ENCODE data around the gene UNK.
A peak's percentile ranks its signal among the peaks of the same experiment; 100 is the strongest.

The UNK gene, protein sequence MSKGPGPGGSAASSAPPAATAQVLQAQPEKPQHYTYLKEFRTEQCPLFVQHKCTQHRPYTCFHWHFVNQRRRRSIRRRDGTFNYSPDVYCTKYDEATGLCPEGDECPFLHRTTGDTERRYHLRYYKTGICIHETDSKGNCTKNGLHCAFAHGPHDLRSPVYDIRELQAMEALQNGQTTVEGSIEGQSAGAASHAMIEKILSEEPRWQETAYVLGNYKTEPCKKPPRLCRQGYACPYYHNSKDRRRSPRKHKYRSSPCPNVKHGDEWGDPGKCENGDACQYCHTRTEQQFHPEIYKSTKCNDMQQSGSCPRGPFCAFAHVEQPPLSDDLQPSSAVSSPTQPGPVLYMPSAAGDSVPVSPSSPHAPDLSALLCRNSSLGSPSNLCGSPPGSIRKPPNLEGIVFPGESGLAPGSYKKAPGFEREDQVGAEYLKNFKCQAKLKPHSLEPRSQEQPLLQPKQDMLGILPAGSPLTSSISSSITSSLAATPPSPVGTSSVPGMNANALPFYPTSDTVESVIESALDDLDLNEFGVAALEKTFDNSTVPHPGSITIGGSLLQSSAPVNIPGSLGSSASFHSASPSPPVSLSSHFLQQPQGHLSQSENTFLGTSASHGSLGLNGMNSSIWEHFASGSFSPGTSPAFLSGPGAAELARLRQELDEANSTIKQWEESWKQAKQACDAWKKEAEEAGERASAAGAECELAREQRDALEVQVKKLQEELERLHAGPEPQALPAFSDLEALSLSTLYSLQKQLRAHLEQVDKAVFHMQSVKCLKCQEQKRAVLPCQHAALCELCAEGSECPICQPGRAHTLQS

GRCh38 chr17:75784473-75785015 lies at the start of gene UNK:
Gene UNK (plus strand): TSS chr17:75784806. CDS start chr17:75784881, 75 bp downstream.
- peak; percentile 89 to 99 (median 98) for DNase-seq

DNA sequence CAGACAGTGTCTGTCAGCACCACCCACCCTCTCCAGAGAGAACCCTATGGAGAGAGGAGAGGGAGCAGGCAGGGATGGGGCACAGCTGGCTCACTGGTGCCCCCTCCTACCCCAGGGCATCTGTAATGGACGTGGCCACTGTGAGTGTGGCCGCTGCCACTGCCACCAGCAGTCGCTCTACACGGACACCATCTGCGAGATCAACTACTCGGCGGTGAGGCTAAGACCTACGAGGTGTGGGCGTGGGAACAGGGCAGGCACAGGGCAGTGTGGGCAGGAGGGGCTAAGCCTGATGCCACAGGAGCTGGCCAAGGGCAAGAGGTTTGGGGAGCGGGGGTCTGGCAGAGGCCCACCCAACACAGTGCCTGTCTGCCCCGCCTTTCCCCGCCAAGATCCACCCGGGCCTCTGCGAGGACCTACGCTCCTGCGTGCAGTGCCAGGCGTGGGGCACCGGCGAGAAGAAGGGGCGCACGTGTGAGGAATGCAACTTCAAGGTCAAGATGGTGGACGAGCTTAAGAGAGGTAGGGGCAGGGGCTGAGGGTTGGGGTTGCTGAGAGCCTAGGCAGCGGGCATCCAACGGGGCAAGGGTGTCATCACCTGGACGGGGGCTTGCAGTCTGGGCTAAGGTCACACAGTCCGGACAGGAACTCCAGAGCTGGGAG lies 48.3 kb upstream of the UNK start:
- DNase-seq = no peak

- no peak for DNase-seq
Observed at GRCh38 chr17:75737133-75737962, 47.3 kb upstream of the UNK start.

DNA sequence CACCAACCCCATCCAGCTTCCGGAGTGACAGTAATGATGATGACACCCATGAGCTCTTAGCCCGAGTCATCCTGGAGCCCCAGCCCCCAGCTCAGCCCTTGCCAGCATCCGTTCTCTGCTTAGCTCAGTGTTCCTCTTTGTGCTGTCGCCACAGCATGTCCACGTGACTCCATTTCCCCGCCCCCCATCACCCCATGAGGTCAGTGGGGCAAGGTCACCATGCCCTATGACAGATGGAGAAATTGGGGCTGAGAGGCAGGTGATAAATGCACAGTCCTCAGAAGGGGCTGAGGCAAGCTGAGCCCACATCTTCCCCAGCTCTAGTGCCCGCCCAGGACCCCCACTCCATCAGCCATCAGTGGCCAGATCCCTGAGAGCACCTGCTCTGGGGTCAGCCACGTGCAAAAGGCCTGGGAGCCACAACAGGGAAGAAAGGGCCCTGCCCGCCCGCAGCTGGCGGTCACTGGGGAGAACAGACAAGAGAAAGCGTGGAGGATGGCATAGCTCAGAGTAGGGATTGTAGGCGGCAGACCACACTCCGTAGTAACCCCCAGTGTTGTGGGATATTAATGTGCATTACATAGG lies 46.3 kb upstream of the UNK start:
- peak in 25 of 51 donors; percentile 20 to 78 (median 45) for DNase-seq

- DNase-seq = no peak
Observed at GRCh38 chr17:75739174-75739573, 45.4 kb upstream of the UNK start.

DNA sequence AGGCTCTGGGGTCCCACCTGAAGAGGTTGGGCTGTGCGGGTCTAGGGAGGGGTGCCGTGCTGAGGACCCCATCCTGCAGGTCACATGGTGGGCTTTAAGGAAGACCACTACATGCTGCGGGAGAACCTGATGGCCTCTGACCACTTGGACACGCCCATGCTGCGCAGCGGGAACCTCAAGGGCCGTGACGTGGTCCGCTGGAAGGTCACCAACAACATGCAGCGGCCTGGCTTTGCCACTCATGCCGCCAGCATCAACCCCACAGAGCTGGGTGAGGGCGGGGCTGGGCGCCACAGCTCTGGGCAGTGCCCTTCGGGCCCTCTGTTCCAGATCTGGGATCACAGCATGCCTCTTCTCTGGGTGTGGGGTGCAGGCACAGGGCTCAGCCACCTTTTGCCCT lies 44.8 kb upstream of the UNK start:
- no peak for DNase-seq

GRCh38 chr17:75740215-75740614 lies 44.4 kb upstream of the UNK start:
- DNase-seq = no peak

DNA sequence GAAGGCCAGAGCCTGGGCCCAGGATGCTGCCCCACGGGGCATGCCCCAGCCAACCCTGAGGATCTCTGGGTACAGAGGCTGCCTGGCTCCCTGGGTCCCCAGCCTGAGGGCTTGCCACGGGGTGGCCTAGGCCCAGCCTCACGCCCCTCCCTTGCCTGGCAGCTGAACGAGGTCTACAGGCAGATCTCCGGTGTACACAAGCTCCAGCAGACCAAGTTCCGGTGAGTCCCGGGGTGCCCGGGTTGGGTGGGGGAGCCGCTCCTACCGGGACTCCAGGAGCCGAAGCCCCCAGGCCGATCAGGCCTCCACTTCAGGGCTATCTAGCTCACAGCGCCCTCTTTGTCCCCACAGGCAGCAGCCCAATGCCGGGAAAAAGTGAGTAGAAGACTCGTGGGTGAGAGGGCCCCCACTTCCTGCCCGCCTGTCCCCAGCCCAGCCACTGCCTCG lies 44.0 kb upstream of the UNK start:
- DNase-seq = no peak

GRCh38 chr17:75742337-75742736 lies 42.3 kb upstream of the UNK start:
- DNase-seq = no peak

DNA sequence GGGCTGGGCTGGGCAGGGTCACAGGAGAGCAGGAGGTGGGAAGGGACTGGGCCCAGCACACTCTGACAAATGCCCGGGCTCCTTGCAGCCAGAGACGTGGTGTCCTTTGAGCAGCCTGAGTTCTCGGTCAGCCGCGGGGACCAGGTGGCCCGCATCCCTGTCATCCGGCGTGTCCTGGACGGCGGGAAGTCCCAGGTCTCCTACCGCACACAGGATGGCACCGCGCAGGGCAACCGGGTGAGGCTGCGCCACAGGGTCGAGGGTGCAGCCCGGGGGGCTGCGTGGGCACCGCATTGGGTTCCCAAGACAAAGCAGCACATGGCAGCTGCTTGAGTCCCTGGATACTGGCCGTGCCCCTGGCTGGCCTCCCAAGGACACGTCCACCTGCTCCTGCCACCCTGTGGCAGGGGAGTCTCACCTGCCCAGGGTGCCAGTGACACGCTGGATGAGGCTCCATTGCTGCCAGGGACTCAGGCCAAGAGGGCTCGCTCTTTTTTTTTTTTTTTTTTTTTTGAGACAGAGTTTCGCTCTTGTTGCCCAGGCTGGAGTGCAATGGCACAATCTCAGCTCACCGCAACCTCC lies 40.9 kb upstream of the UNK start:
- DNase-seq = no peak

GRCh38 chr17:75748706-75749105 lies 35.9 kb upstream of the UNK start:
- DNase-seq = no peak

DNA sequence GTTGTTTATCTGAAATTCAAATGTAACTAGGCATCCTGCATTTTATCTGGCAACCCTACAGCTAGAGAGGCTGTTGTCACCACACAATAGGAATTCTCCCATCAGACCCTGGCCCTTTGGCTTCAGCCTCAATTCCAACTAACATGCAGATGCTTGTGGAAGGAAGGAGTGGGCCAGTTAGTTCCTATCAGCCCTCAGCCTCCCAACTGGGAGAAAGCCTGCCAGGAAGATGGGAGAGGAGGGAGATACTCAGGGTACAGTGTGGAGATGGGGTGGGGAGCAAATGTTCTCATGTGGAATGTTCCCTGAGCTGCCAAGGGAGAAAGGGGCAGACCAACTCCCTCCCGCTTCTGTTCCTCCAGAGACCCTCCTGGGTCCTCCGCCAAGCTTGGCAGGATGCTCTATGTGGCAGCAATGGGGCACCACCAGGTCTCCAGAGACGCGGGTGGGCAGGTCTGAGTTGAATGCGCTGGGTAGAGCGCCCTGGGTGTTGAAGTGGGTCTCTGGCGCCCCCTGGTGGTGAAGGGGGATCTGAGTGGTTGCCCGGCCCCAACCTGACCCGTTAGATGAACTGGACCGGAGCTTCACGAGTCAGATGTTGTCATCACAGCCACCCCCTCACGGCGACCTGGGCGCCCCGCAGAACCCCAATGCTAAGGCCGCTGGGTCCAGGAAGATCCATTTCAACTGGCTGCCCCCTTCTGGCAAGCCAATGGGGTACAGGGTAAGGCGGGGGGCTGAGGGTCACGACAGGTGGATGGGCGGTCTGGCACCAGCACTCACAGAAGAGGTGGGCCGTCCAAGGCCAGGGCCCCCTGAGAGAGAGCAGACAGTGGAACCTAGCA lies 34.8 kb upstream of the UNK start:
- DNase-seq = peak; percentile 21 to 96 (median 73)

DNA sequence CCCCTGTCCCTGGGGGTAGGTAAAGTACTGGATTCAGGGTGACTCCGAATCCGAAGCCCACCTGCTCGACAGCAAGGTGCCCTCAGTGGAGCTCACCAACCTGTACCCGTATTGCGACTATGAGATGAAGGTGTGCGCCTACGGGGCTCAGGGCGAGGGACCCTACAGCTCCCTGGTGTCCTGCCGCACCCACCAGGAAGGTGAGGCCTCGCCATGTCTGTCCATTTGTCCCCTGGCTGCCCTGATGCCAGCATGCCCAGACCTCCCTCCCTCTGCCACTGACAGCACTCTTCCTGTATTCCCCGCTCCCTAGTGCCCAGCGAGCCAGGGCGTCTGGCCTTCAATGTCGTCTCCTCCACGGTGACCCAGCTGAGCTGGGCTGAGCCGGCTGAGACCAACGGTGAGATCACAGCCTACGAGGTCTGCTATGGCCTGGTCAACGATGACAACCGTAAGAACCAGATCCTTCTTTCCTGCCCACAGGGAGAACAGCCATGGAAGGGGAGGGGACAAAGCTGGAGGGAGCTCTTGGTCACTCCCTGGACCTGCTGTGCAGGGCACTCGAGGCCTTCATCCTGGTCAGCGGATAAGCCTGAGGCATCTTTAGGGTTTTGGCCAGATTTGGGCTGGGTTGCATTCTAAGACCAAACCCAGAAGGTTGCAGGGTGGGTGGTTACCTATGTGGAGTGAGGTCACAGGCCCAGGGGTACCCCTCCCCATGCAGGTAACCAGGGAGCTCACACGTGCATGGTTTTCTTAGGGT lies 33.8 kb upstream of the UNK start:
- no peak for DNase-seq

GRCh38 chr17:75751676-75752404 lies 32.8 kb upstream of the UNK start:
- DNase-seq = no peak

- DNase-seq = no peak
Observed at GRCh38 chr17:75752405-75752709, 32.2 kb upstream of the UNK start.

DNA sequence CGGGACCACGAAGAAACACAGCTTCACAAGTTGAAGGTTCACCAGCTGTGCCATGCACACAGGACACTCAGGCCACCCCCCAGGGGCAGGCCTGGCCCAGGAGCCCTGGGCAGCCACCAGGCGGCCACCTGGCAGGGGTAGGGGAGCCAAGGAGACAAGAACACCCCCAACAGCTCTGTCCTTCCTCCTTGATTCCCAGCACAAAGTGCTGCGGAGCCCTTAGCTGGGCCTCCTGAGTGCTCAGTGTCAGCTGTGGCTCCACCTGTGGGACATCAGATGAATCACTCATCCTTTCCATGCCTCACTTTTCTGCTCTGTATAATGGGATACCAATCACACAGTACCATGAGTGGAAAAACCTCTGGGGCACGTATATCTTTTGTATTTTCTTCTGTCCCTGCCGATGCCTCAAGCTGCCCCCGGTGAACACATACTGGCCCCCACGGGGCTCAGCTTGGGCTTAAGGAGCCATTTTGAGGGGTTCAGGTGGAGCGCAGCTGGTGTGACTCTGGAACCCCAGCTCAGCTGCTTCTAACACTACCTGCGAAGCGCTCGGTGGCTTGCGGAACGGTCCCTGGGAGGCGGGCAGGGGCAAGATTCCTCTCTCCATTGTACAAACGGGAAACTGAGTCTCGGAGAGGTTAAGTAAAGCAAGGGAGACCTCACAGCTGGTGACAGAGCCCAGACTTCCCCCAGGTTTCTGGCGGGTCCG lies 31.6 kb upstream of the UNK start:
- no peak for DNase-seq
